GM21723 (cell line): ENCODE measurements around the gene ID3.
A peak's percentile ranks its signal among the peaks of the same experiment; 100 is the strongest.
"Not testable (repeated sequence)": the region's sequence is repeated elsewhere in the genome, so short reads cannot be mapped to it uniquely, and the experiment has no call there.

ENCODE experiments used
- ATAC-seq: cut with Tn5 transposase; IDR thresholded peaks from one replicate; pipeline ENCODE4 v1.9.1; 2021; ENCODE audit warnings: mild to moderate bottlenecking, moderate library complexity; ENCODE audit not compliant: unreplicated experiment

Gene ID3

DNA sequence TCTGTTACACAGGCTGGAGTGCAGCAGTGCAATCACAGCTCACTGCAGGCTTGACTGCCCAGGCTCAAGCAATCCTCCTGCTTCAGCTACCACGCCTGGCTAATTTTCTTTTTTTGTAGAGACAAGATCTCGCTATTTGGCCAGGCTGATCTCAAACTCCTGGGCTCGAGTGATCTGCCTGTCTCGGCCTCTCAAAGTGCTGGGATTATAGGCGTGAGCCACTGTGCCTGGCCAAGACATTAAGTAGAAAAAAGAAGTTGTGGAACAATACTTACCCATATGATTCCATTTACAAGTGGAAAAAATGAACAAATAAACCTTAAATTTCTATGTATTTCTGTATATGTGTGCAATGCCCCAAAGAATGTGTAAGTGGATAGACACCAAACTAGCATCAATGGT lies 30.3 kb upstream of the ID3 start:
- ATAC-seq, result no peak

DNA sequence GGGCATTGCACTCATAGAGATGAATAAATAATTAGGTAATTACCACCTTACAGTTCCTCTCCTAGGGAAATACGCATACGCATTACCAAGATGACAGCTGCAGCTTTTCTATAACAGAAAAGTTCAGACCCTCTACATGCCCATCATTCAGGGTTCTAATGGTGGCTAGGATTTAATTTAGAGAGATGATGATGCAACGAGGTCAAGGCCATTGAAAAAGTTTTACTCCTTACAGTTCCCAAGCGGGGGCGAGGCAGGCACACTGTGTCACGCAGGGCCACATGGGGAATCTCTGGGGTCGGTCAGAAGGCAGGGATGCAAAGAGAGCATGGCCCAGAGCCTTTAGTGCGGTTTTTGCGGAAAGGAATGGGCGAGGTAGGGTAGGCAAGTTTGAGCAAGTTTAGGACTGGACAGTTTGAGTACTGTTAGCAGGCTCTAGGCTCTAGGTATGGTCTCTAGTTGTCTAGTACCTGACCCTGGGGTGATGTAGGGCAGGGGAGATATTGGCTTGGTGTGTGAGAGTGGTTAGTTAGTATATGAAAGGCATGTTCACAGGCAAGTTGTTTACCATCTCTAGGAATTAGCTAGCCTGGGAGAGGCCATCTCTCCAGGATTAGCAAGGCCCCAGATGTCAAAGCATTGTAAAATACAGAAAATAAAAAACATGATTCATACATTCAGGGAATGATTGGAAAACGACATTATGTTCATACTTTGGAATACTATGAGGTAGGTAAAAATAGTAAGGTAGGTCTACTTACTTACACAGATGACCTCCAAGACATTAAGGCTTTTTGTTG lies 29.6 kb upstream of the ID3 start:
- ATAC-seq, result no peak

DNA sequence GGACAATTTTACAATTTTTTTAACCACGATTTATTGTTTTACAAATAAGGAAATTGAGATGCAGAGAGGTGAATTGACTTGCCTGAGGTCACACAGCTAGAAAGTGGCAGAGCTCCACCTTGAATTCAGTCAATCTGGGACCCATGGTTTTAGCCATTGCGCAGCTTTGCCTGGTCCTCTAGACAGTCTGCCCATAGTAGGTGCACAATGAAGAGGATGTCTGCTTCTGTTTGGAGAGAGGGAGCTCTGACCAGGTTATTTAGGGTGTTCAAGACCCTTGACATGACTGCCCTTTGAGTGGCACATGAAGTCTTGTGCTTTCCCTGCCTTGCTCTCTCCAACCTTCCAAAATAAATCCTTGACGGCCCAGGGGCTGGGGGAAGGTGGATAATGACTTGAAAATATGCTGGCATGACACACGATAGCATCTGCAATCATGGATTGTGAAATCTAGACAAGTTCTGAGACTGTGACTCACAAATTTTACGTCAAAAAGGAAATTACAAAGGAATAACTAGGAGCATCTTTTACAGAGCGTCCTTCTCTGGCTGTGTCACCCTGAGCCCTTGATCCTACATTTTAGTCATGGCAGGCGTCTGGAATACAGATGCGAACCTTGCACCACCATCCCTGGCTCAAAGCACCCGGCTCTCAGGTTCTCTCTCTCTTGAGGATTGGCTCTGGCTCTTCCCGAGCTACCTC lies 26.2 kb upstream of the ID3 start:
- no peak for ATAC-seq

DNA sequence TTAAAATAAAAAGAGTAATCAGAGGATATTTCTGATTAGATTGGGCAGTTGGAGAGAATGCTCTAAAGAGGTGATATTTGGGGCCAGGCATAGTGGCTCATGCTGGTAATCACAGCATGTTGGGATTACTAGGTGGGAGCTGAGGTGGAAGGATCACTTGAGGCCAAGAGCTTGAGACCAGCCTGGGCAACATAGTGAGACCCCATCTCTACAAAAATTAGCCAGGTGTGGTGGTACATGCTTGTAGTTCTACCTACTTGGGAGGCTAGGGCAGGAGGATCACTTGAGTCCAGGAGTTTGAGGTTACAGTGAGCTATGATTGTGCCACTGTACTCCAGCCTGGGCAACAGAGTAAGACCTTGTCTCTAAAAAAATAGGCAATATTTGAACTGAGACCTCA lies 24.4 kb upstream of the ID3 start:
- not testable (repeated sequence) for ATAC-seq

DNA sequence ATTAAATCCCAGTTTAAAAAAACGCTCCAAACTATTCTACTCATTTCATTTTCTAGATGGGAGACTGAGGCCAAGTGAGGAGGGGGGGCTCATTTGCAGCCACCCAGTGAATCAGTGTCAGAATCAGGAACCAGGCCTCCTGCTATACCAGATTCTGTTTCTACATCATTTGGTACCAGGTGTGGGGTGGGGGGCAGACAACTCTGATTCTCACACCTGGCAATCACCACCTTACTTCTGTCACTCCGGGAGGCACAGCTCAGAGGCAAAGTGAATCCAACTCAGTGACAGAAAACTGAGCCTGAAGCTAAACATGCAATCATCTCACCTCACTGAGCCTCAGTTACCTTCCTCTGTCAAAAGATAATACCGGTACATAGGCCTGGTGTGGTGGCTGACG lies 23.5 kb upstream of the ID3 start:
- no peak for ATAC-seq

DNA sequence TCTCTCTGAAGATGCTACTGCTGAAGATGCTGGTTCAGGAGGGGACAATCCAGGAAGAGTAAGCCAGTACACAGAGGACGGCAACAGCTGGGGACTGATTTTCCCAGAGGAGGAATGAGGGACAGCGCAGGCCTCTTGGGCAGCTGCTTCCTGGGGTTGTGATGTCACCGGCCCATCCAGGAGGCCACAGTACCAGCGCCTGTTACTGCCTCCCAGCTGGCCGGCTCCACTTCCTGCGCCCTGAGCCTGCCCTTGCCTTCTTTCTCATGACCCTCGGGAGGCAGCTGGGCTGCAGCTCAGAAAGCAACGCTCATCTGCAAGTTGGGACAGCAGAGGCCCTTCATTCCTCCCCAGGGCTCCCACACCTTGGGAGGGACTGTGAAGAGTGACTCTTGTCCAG lies 21.9 kb upstream of the ID3 start:
- no peak for ATAC-seq

DNA sequence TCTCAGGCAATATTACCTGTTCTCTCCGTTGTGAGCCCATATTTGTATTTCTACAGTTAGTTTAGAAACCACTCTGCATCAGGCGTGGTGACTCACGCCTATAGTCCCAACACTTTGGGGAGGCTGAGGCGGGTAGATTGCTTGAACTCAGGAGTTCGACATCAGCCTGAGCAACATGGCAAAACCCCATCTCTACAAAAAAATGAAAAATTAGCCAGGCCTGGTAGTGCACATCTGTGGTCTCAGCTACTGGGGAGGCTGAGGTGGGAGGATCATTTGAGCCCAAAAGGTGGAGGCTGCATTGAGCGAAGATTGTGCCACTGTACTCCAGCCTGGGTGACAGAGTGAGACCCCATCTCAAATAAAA lies 19.7 kb upstream of the ID3 start:
- no peak for ATAC-seq

DNA sequence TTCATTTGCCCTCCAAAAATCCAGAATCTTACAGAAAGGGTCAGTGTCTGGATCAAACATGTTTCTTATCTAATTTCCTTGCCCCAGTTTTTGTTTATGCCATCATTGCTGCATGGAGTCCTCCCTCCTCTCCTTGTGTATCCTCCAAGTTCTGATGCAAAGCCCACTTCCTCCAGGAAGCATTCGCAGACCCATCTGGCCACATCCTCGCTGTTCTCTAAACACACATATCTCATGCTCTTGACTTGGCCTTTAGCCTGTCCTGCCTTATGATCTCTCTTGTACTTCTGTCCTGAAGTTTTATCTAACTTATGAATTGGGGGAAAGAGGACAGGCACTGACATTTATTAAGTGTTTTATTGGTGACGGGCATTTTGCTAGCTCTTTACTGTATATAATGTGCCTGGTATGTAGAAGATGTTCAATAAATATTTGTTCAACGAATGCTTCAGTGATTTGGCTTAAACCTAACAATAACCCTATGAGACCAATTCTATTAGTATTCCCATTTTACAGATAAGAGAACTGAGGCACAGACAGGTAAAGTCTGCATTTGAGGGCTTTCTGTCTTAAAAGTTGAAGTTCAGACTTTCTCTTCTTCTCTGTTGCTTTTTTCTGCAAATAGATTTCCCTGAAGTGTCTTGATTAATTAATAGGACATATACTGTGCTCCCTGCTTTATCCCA lies 19.2 kb upstream of the ID3 start:
- no peak for ATAC-seq

DNA sequence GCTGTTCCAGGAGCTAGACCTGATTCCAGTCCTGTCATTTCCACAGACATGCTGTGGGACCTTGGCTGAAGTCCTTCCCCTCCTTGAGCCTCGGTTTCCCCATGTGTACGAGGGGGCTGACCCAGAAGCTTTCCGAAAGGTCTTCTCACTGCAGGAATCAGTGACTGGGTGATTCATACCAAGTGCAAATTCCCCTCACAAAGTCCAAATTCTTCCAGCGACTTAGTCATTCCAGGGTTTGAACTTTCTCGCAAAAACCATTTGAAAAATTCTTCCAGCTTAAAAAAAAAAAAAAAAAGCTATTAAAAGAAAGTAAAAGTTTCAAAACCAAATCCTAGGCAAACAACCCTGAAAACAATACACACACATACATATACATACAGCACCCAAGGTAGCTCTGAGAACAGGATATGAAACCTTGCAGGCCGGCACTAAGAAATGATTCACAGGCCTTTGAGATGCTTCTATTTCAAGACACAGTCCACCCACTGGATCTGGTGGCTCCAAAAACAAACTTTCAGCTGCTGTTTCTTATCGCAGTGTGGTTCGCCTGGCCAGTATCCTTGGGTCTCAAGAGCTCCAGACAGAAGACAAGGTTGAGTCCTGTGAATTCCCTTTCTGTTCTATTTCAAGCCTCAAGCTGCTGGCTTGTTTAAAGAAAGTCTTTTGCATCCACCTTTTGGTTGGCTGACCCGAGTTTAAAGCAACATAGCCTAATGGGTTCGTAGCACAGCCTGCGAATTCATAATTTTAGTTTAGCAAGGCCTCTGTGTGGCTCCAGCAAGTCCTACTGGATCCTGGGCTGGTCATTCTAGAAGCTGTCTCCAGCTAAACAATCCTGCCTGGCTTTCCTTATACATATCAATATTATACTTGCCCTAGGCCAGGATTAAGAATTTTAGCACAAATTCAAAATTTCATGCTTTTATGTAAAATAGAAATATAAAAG lies 18.0 kb upstream of the ID3 start:
- ATAC-seq, result peak; percentile 83

DNA sequence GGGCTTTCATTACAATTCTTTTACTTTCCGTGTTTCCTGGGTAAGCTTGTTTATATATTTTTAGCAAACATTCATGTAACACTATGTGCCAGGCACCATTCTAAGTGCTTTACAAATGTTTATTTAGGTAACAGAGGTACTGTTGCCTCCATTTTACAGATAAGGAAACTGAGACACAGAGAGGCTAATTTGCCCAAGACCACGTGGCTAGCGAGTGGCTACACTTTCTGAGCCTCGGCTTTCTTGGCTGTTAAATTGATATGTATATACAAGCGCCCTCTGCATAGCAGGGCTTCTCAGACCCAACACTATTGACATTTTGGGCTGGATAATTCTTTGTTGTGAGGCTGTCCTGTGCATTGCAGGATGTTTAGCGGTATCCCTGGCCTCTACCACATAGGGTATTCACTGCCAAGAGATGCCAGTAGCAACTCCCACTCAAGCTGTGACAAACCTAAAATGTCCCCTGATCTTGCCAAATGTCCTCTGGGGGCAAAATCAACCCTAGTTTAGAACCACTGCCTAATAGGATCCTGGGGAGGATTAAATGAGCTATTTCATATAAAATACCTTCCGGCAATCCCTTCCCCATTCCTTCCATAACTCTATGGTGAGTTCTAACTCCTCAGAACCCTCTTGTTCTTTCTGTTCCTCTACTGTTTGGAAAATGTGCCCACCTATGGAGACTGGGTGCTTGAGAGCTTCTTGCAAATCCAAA lies 17.2 kb upstream of the ID3 start:
- no peak for ATAC-seq

DNA sequence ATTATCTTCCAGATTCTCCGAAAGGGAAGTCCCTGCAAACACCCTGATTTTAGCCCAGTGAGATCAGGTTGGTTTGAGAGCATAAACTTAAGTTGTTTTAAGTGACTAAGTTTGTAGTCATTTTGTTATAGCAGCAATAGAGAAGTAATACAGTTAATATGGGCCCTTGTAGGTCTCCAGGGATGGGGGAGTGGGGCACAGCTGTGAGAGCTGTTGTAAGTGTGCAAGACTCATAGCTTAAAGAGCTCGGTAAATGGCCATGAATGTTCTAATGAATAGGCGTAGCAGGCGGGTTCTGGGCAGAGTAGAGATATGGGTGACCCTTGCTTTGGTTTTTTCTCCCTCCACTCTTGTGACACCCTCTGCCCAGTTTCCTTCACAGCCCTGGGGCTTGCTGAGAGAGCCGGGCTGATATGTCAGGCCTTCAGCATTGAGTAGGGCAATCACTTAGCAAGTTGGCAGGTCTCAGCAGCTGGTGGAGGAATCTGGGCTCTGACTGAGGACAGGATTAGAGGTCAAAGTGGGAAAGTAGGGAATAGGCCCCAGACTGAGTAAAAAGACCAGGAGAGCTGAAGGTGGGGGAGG lies 16.0 kb upstream of the ID3 start:
- ATAC-seq, result no peak

DNA sequence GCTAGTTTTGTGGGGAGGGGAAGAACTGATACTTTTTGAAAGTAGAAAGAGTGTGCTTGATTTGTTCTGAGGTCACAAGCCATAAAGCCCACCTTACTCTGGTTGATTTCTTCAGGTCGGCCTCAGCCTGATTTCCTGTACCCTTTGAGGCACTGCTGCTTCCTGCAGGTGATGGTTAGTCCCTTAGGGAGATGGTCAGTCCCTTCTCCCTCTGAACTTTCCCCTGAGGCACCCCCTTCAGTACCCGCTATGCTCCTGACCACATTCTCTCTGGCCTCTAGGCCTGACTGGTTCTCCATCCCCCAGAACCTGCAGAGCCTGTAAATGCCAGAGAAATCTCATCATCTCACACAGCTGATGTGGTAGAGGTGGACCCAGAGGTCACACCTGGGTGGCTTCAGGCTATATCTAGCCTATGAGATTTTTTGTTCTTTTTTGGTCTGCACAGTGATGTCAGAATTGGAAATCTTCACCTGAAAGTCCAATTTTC lies 15.0 kb upstream of the ID3 start:
- no peak for ATAC-seq

DNA sequence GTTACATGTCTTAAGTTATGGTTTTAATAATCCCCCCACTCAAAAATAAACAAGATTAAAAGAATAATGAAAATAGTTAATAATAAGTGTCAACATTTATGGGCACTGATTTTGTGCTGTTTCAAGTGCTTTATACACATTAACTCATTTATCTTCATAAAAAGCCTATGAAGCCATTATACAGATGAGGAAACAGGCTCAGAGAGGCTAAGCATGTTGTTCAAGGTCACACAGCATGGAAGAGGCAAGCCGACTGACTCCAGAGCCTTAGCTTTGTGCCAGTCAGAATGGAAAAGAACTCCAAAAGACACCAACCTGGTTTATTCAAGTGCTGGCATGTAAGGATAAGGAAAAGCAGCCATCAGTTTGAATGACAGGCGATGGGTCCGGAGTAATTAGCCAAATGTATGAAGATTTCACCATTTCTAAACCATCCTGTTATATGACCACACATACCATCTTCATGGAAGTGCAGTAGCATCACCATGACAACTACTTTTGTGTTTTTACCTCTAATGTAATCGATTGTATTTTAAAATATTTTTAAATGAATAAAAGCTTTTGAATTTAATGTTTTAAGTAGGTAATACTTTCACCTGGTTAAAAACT lies 14.4 kb upstream of the ID3 start:
- no peak for ATAC-seq

DNA sequence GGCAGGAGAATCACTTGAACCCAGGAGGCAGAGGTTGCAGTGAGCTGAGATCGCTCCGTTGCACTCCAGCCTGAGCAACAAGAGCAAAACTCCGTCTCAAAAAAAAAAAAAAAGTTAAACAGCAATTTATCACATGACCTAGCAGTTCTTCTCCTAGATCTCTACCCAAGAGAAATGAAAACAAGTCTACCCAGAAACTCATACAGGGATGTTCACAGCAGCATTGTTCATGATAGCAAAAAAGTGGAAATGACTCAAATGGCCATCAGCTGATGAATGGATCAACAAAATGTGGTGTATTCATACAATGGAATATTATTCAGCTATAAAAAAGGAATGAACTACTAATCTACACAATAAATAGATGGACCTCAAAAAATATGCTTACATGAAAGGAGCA lies 12.2 kb upstream of the ID3 start:
- no peak for ATAC-seq

DNA sequence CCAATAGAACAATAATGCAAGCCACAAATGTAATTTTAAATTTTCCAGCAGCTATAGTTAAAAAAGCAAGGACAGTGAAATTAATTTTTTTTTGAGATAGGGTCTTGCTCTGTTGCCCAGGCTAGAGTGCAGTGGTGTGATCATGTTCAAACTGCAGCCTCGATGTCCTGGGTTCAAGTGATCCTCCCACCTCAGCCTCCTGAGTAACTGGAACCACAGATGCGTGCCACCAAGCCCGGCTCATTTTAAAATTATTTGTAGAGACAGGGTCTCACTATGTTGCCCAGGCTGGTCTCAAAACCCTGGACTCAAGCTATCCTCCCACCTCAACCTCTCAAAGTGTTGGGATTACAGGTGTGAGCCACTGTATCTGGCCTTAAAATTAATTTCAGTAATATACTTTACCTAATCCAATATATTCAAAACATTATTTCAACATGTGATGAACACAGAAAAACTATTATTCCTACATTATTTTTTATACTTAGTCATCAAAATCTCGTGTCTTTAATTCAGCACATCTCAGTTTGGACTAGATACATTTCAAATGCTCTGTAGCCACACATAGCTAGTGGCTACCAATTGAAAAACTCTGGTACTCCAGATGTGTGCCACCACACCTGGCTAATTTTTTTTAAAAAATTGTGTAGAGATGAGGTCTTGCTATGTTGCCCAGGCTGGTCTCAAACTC lies 10.8 kb upstream of the ID3 start:
- no peak for ATAC-seq

DNA sequence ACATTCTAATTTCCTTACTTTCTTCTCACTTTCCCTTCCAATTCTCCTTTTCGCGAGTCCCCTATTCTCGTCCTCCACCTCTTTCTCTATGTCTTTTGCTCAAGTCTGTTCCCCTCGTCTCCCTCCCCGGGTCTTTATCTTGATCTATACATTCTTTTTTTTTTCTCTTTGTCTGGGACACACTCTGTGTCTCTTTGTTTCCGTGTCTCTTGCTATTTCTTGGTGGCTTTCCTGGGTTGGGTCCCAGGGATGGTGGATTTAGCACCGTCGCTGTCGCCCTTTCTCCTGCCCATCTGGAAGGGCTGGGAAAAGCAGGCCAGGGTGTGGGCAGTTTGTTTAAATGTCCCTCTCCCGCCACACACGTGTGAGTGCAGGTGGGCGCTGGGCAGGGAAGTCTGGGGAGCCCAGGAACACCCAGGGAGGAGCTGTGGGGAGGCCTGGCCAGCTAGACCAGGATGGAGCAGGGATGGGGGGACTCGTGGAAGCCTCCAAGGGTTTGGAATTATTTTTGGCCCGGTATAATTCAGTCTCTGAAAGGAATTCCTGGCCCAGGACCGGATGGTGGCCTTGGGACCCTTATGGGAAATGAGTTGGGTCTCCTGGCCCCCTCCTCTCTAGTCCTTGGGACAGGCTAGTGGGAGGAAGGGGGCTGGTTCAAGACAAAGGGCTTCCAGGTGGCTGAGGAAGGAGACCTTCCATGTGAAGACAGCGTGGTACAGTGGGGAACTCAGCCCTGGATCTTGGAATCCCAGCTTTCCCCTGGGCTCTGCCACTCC lies 9.5 kb upstream of the ID3 start:
- ATAC-seq, result no peak

DNA sequence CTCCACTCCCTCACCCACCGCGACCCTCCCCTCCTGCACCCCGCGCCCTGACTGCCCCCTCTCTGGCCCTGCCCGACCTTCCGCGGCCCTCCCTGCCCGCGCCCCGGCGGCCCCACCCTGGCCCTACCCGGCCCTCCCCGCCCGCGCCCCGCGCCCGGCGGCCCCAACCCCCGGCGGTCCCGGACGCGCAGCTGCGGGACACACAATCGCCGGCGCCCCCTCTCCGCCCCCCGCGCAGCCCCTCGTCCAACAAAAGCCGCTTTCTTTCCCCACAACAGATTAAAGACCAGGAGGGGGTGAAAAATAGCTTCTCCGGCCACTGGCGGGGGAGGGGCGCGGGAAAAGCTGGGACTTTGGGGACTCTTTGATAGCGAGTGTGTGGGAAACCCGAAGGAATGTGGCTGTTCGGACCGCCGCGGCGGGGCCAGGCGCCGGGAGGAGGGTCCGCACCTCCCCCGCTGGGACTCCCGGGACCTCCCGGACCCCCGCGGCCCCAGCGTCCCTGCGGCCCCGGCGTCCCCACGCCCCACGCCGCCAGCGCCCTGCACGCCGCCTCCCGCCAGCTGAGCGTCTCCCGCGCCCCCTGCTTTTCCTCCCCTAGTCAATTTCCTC lies 8.8 kb upstream of the ID3 start:
- ATAC-seq, result no peak

DNA sequence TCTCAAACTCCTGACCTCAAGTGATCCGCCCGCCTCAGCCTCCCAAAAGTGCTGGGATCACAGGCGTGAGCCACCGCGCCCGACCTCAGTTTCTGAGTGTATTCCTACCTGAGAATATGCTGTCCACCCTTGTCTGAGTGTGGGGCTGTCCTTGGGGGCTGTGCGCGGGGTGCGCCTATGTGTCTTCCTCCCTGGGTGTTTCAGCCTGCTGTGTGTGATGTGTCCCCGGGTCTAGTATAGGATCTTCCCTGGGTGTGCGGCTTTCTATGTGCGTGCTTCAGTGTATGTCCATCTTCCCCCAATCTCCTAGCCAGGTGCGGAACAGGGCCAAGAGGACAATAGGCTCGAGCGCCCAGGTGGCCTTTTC lies 8.3 kb upstream of the ID3 start:
- ATAC-seq, result no peak
